Measurements from ENCODE around the gene PHLDA3. TPM values are rescaled to one million over a fixed set of nuclear protein-coding genes. Genes with fewer than 3 reads are reported as not detected.

Gene PHLDA3
- total RNA-seq, 1 donor from 2014 or later: 21.1 TPM

DNA sequence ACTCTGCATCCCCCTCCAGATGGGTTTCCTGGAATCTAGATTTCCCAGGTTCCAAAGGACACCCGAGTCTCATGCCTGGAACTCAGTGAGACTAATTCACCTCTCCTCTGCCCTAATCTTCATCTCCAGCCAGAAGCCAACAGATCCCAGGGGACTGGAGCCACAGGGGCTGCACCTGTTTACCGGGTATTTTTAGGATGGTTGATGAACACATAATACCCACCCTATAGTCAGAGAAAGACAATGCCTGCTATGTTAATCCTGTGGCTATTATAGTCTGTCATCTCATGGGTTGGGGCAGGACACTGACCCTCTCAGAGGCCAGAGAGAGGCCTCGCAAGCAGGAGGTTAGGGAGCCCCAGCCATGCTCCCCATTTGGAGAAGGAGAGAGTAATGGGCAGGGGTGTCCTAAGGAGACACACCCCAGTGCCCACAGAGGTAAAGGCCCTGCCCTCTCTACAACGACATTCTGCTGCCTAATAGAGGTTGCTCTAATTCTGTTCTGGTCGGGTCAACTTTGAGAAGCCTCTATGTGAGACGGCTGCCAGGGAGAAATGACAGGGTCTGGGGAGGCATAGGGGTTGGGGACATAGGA is 46.5 kb downstream of the PHLDA3 start:
- H3K4me3 ChIP-seq: no peak overlapping the region
- H3K36me3 ChIP-seq: no peaks in the 10 kb centered on the region
- H3K27ac ChIP-seq (replicated peaks): no peak overlapping the region
- no peak for DNase-seq
- H3K4me1 ChIP-seq: peaks cover 18% of the 10 kb centered on the region
- no peaks in the 10 kb centered on the region for H3K27me3 ChIP-seq (ENCODE audit: low read depth)
- peaks cover 4% of the 10 kb centered on the region for H3K9me3 ChIP-seq (replicated peaks)
- TF ChIP-seq, protein P1, sequence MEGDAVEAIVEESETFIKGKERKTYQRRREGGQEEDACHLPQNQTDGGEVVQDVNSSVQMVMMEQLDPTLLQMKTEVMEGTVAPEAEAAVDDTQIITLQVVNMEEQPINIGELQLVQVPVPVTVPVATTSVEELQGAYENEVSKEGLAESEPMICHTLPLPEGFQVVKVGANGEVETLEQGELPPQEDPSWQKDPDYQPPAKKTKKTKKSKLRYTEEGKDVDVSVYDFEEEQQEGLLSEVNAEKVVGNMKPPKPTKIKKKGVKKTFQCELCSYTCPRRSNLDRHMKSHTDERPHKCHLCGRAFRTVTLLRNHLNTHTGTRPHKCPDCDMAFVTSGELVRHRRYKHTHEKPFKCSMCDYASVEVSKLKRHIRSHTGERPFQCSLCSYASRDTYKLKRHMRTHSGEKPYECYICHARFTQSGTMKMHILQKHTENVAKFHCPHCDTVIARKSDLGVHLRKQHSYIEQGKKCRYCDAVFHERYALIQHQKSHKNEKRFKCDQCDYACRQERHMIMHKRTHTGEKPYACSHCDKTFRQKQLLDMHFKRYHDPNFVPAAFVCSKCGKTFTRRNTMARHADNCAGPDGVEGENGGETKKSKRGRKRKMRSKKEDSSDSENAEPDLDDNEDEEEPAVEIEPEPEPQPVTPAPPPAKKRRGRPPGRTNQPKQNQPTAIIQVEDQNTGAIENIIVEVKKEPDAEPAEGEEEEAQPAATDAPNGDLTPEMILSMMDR (IDR thresholded peaks at IDR 0.05; ENCODE audit: borderline replicate concordance): no peak
- intact Hi-C loops (cut with micrococcal nuclease): no loop called here

DNA sequence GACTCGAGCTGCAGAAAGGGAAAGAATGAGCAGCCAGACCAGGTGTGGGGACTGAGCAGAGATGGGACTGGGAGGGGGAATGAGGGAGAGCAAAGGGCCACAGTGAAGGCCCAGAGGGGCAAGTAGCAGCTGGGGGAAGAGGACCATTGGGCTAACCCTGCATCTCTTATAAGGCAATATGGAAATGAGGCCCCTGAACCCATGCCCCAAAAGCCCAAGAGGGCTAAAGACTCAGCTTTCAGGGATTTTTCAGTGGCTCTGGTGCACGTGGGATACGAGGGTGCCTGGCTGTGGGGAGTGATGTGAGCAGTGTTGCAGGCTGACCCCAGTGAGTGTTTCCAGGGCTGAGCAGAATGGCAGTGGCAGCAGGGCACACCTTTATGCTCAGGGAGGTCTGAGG is 47.0 kb downstream of the PHLDA3 start:
- Histone ChIP-seq H3K4me3 (no peak overlapping the region), H3K9me3 (replicated peaks) (peaks cover 4% of the 10 kb centered on the region), H3K36me3 (no peaks in the 10 kb centered on the region), H3K27me3 (ENCODE audit: low read depth) (no peaks in the 10 kb centered on the region), H3K4me1 (peaks cover 18% of the 10 kb centered on the region), H3K27ac (replicated peaks) (no peak overlapping the region)
- TF ChIP-seq, protein P1 (IDR thresholded peaks at IDR 0.05; ENCODE audit: borderline replicate concordance): no peak
- DNase-seq: no peak
- intact Hi-C loops (cut with micrococcal nuclease): no loop called here

DNA sequence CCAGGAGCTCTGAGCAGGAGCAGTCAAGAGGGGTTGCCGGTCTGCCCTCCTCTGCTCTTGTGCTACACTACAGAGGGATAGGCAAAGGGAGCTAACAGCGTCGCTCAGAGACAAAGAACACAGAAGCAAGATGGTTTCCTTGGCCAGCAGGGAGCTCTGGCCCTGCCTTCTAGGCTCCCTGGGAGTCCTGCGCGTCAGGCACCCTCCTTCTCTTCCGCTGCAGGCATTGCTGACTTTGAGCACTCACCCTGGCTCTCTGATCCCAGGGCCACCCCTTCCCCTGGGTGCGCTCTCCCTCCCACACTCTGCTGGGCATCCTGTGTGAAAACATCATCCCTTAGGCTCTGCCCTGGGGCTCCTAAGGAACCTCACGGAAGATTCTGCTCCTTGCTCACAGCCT is 47.9 kb downstream of the PHLDA3 start:
- intact Hi-C loops (cut with micrococcal nuclease): no loop called here
- Histone ChIP-seq H3K36me3 (no peaks in the 10 kb centered on the region), H3K4me3 (no peak overlapping the region), H3K9me3 (replicated peaks) (peaks cover 4% of the 10 kb centered on the region), H3K4me1 (peaks cover 11% of the 10 kb centered on the region), H3K27me3 (ENCODE audit: low read depth) (no peaks in the 10 kb centered on the region), H3K27ac (replicated peaks) (no peak overlapping the region)
- no peak for DNase-seq
- TF ChIP-seq, protein P1 (IDR thresholded peaks at IDR 0.05; ENCODE audit: borderline replicate concordance): no peak

DNA sequence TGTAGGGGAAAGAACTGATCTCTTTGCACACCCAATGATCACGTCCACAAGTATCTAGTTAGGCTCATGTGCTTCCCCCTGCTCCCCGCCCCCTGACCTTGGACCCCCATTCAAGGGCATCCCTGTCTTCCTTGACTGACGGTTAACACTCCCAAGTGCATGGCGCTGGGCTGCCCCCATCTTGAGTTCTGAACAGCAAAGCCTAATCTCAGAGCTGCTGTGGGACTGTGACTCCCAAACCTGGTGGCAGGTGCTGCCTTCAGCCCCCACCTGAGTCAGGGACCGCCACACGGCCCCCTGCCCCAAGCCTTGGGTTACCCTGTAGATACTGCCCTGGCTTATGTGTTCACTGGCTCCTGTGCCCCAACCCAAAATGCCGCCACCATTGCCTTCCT is 48.4 kb downstream of the PHLDA3 start:
- Histone ChIP-seq H3K27me3 (ENCODE audit: low read depth) (no peaks in the 10 kb centered on the region), H3K4me1 (peaks cover 9% of the 10 kb centered on the region), H3K4me3 (no peak overlapping the region), H3K36me3 (no peaks in the 10 kb centered on the region), H3K9me3 (replicated peaks) (peaks cover 4% of the 10 kb centered on the region), H3K27ac (replicated peaks) (no peak overlapping the region)
- no peak for DNase-seq
- intact Hi-C loops (cut with micrococcal nuclease): no loop called here
- TF ChIP-seq, protein P1 (IDR thresholded peaks at IDR 0.05; ENCODE audit: borderline replicate concordance): no peak

DNA sequence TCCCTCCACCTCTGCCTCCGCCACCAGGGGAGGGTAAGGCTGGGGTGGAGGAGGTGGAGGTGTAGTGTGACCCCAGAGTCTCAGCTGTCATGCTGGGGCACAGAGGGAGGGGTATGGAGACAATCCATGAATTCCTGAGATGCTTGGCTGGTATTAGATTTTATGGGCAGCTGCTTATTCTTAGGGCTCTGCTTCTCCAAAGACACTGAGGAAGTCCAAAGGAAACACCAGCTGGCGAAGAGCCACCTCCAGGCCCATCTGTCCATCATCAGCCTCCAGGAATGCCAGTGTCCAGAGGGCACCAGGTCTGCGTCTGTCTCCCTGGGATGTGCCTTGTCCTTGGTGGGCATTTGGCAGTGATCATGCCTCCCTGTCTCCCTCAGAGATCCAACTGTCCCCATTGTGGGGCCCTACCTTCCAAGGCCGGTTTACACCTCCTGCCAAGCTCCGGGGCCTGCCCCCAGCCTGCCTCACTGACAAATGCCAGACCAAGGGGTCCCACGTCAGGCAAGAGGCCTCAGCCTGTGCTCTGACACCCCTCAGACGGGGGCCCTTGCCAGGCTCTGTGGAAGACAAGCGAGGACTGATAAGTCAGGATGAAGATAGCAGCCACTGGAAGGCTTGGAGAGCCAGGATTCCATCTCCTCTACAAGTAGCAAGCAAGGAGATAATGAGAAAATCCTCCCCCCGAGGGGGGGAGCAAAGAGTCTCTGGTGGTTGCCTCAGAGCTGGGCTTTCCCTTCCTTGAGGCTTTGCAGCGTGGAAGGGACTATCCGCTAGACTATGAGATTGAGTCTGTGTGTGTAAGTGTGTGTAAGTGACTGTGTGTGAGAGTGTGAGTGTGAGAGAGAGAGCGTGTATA is 49.0 kb downstream of the PHLDA3 start:
- DNase-seq: no peak
- Histone ChIP-seq H3K4me1 (peaks cover 9% of the 10 kb centered on the region), H3K36me3 (no peaks in the 10 kb centered on the region), H3K27ac (replicated peaks) (no peak overlapping the region), H3K4me3 (no peak overlapping the region), H3K9me3 (replicated peaks) (peaks cover 6% of the 10 kb centered on the region), H3K27me3 (ENCODE audit: low read depth) (no peaks in the 10 kb centered on the region)
- TF ChIP-seq, protein P1 (IDR thresholded peaks at IDR 0.05; ENCODE audit: borderline replicate concordance): no peak
- intact Hi-C loops (cut with micrococcal nuclease): no loop called here
